Psoas muscle (tissue), 8 donors: Measurements from ENCODE around the gene DPP10. TPM values are rescaled to one million over a fixed set of nuclear protein-coding genes. Genes with fewer than 3 reads are reported as not detected.

Experiments
- ATAC-seq, 4 donors: fragments of 200-7000 bp; cut with Tn5 transposase; one replicate each; pipeline ENCODE4 v1.9.1; 2020; ENCODE audit warnings: moderate library complexity in 3 of 4, mild to moderate bottlenecking in 2 of 4
- DNase-seq, 2 donors: peaks; one replicate each; pipeline ENCODE4 v3.0.0-alpha.2; 2020
- H3K27ac ChIP-seq: fragments of 200-600 bp; one replicate; pipeline ENCODE4 v1.8.0; 2022
- H3K27me3 ChIP-seq, 3 donors: fragments of 200-600 bp in 1 of 3; one replicate each; pipeline versions ENCODE4 v1.6.1 to v1.8.0; 2013 to 2022; ENCODE audit warnings: low read length in 2 of 3, mild to moderate bottlenecking in 2 of 3, moderate library complexity in 1 of 3; ENCODE audit not compliant: insufficient read depth in 3 of 3
- H3K36me3 ChIP-seq, 2 donors: fragments of 200-600 bp in 1 of 2; one replicate each; pipeline versions ENCODE4 v1.6.1 to v1.8.0; 2013 to 2022; ENCODE audit warnings: low read depth in 1 of 2, mild to moderate bottlenecking in 1 of 2, moderate library complexity in 1 of 2; ENCODE audit not compliant: insufficient read depth in 1 of 2
- H3K4me1 ChIP-seq: fragments of 200-600 bp; one replicate; pipeline ENCODE4 v1.8.0; 2022
- H3K4me3 ChIP-seq: fragments of 200-600 bp; one replicate; pipeline ENCODE4 v1.8.0; 2022; ENCODE audit warnings: mild to moderate bottlenecking
- H3K9me3 ChIP-seq: fragments of 200-600 bp; one replicate; pipeline ENCODE4 v1.8.0; 2022
- WGBS, 3 donors: extraction: QIAGEN DNeasy Blood & Tissue Kit; methylation state at CpG; one replicate each; pipeline versions ENCODE4 v1.1.6 to v1.1.7; 2013; 5-methylcytosine and 5-hydroxymethylcytosine counted together
- intact Hi-C, 2 donors: fragments of 100-400 bp; cut with DNase I; formaldehyde crosslinking; loops; one replicate each; pipeline versions ENCODE4 v1.11.0 to v1.14.2; 2022
- polyA plus RNA-seq, 3 donors: library from polyadenylated mRNA; stranded (reverse); fragments of 200-250 nt; gene quantifications; one replicate each; pipeline ENCODE4 v1.2.3, GENCODE V29; 2013
- total RNA-seq, 4 donors: library from RNA; stranded (reverse); fragmentation: NEBNext Ultra II Directional in 2 of 4; extraction: Animal tissue kit (Norgen Biotek cat#: 25700) in 2 of 4; gene quantifications; one replicate each; pipeline versions ENCODE4 v1.2.1 to v1.2.4, GENCODE V29; 2021 to 2023
- TF ChIP-seq, protein P1 (sequence below): fragments of 200-600 bp; IDR thresholded peaks from one replicate; pipeline ENCODE4 v1.8.0; 2022; ENCODE audit warnings: antibody characterized with exemption
- donor health status: healthy with polysubstance abuse.
- donor health status: DM: no; HTN: no; CAD: no; lungs with moderate emphysema.
- donor health status: Bipolar disorder and iron deficiency.
- donor health status: healthy.
- donor health status: DM: yes; HTN: yes; CAD: no.
- donor health status: DM: no; HTN: no; CAD: no.
- donor health status: DM: no; HTN: no; CAD: no.
- donor health status: DM: yes; HTN: yes; CAD: no.

DPP10 gene
- total and polyA plus RNA-seq, 7 donors = 0.01 to 0.11 TPM; not detected in 5

DNA sequence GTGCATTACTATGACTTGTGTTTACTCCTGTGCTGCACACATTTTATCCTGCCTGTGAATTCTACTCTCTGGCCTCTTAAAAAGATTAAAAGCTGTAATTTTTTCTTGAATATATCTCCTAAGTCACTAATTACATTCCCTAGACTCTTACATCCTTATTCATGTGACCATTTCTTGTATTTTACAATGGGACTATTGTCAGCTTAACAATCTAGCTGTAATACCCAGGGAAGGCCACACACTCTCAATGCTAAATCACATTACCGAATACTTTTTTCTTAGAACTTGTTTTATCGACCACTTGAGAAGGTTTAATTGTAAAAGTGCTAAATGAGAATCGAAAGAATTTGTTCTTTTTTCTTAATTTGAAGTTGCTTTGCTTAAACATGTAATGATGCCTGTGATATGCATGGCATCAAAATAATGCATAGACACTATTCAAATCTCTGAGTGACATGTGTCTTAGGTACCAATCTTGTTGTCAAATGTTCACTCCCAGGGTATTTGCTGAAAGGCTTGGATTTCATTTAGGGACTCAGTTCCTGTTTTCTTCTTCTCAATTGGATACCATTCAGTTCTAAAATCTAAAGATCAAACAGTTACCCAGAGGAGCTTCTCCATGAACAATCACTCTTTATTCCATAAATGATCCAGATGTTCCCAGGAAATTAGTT, 498.5 kb downstream of the DPP10 start:
- no peak for ATAC-seq
- Histone ChIP-seq H3K27ac (no peak overlapping the region), H3K36me3 (no peaks in the 10 kb centered on the region), H3K4me3 (no peak overlapping the region), H3K4me1 (no peaks in the 10 kb centered on the region), H3K27me3 (no peaks in the 10 kb centered on the region), H3K9me3 (no peaks in the 10 kb centered on the region)
- intact Hi-C loops = no loop called here
- WGBS, 3 donors = 73 to 81% (median 80%) methylated on average over 3 of the region's 3 CpGs
- TF ChIP-seq, protein P1, sequence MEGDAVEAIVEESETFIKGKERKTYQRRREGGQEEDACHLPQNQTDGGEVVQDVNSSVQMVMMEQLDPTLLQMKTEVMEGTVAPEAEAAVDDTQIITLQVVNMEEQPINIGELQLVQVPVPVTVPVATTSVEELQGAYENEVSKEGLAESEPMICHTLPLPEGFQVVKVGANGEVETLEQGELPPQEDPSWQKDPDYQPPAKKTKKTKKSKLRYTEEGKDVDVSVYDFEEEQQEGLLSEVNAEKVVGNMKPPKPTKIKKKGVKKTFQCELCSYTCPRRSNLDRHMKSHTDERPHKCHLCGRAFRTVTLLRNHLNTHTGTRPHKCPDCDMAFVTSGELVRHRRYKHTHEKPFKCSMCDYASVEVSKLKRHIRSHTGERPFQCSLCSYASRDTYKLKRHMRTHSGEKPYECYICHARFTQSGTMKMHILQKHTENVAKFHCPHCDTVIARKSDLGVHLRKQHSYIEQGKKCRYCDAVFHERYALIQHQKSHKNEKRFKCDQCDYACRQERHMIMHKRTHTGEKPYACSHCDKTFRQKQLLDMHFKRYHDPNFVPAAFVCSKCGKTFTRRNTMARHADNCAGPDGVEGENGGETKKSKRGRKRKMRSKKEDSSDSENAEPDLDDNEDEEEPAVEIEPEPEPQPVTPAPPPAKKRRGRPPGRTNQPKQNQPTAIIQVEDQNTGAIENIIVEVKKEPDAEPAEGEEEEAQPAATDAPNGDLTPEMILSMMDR = no peak
- no peak for DNase-seq

DNA sequence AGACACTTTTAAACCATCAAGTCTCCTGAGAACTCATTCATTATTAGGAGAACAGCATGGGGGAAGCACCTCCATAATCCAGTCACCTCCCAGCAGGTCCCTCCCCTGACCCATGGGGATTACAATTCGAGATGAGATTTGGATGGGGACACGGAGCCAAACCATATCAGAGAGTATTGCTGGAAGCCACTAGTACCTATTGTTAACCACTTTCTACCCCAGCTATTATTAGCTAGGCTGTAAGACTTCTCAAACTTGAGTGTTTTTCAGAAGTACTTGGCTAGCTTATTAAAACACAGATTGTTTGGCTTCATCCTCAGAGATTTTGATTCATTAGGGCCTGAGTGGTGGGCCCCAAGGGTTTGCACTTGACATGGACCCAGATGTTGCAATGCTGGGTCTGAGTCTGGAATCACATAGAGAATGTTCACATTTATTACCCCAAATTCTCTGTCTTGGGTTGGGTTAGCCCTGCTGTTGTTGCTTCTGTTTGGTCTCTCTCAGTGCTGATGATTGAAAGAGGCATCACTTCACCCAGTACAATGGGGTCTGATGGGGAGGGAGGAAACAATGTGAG, 506.9 kb downstream of the DPP10 start:
- Histone ChIP-seq H3K4me1 (no peaks in the 10 kb centered on the region), H3K4me3 (no peak overlapping the region), H3K27me3 (no peaks in the 10 kb centered on the region), H3K9me3 (no peaks in the 10 kb centered on the region), H3K27ac (no peak overlapping the region), H3K36me3 (no peaks in the 10 kb centered on the region)
- DNase-seq (no peak), ATAC-seq (no peak)
- TF ChIP-seq, protein P1 = no peak
- intact Hi-C loops = no loop called here
- WGBS, 3 donors = 64 to 78% (median 75%) methylated on average over 2 of the region's 2 CpGs

DNA sequence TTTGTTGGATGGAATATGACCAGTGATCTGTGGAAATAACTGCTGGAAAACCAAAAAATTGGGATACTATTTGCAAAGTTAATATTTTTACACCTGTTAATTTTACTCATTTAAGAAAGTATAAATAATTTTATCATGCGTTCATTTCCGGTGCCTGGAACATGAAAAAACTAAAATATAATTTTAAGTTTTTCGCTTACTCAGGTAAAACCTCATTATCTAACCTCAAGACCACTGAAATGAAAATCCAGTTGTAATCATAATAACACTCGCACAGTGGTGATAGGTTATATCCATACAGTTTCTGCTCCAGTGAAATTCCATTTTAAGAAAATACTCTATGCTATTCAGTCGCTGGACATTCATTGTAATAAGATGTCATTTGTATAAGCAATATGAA, 517.9 kb downstream of the DPP10 start:
- no peak overlapping the region for H3K27ac ChIP-seq
- WGBS, 3 donors = 81 to 91% (median 85%) methylated on average over 5 of the region's 5 CpGs
- ATAC-seq (no peak), DNase-seq (no peak)
- no peaks in the 10 kb centered on the region for H3K36me3 ChIP-seq
- TF ChIP-seq, protein P1 = no peak
- intact Hi-C loops = no loop called here
- no peaks in the 10 kb centered on the region for H3K9me3 ChIP-seq
- H3K4me1 ChIP-seq = no peaks in the 10 kb centered on the region
- no peak overlapping the region for H3K4me3 ChIP-seq
- no peaks in the 10 kb centered on the region for H3K27me3 ChIP-seq

- intact Hi-C loops = no loop called here
- TF ChIP-seq, protein P1 = no peak
- H3K4me1 ChIP-seq = no peaks in the 10 kb centered on the region
- H3K36me3 ChIP-seq = no peaks in the 10 kb centered on the region
- no peak overlapping the region for H3K27ac ChIP-seq
- H3K27me3 ChIP-seq = no peaks in the 10 kb centered on the region
- WGBS, 3 donors = 69 to 75% (median 69%) methylated on average over 3 of the region's 3 CpGs
- H3K9me3 ChIP-seq = no peaks in the 10 kb centered on the region
- H3K4me3 ChIP-seq = no peak overlapping the region
- ATAC-seq = no peak
- DNase-seq = no peak
Observed at GRCh38 chr2:114962532-114962931, 520.1 kb downstream of the DPP10 start.
